Fibroblast of lung (primary cell): ENCODE results near the gene CCNL1.

Experiments used
- EZH2 ChIP-seq: IDR thresholded peaks from 2 replicates; pipeline ENCODE4 v1.5.1; 2012; ENCODE audit warnings: low read length, control low read depth, mild to moderate bottlenecking; ENCODE audit errors: missing control alignments
- TF ChIP-seq, protein P1 (sequence below), 2 donors: IDR thresholded peaks in 1 of 2; conservative IDR thresholded peaks in 1 of 2; 1 replicate in 1 of 2; 2 replicates in 1 of 2; pipeline ENCODE4 v1.5.1; 2011 to 2012; ENCODE audit warnings: low read length in 2 of 2, control low read depth in 1 of 2, inconsistent platforms in 1 of 2, low read depth in 1 of 2, mild to moderate bottlenecking in 1 of 2

DNA sequence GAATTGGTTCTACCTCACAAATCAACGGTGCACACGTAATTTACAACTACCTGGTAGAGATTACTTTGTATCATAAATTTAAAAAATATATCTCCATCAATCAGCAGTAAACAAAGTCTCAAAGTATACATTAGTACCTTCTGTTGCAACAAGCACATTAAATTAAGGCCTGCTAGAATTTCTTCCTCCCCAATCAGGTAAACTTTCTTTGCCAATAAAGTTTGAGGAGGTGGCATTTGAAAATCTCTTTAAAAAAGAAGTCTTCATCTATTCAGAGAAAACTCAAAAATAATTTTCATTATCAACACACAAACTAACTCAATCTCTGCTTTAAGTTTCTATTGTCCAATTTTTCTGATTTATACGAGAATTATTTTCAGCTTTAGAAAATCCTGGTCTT, 4.4 kb downstream of the CCNL1 start:
- TF ChIP-seq, protein P1, sequence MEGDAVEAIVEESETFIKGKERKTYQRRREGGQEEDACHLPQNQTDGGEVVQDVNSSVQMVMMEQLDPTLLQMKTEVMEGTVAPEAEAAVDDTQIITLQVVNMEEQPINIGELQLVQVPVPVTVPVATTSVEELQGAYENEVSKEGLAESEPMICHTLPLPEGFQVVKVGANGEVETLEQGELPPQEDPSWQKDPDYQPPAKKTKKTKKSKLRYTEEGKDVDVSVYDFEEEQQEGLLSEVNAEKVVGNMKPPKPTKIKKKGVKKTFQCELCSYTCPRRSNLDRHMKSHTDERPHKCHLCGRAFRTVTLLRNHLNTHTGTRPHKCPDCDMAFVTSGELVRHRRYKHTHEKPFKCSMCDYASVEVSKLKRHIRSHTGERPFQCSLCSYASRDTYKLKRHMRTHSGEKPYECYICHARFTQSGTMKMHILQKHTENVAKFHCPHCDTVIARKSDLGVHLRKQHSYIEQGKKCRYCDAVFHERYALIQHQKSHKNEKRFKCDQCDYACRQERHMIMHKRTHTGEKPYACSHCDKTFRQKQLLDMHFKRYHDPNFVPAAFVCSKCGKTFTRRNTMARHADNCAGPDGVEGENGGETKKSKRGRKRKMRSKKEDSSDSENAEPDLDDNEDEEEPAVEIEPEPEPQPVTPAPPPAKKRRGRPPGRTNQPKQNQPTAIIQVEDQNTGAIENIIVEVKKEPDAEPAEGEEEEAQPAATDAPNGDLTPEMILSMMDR (conservative IDR thresholded peaks at IDR 0.05 in 1 of 2, IDR thresholded peaks at IDR 0.05 in 1 of 2; ENCODE audit: low read depth in 1 of 2, low read length in 2 of 2) = no peak
- no peak for TF ChIP-seq EZH2
